ENCODE data around the gene ZNF511. TPM values are rescaled to one million over a fixed set of nuclear protein-coding genes. Genes with fewer than 3 reads are reported as not detected.

Gene ZNF511
- total RNA-seq, 1 experiment from 2014 or later = 15.2 TPM

DNA sequence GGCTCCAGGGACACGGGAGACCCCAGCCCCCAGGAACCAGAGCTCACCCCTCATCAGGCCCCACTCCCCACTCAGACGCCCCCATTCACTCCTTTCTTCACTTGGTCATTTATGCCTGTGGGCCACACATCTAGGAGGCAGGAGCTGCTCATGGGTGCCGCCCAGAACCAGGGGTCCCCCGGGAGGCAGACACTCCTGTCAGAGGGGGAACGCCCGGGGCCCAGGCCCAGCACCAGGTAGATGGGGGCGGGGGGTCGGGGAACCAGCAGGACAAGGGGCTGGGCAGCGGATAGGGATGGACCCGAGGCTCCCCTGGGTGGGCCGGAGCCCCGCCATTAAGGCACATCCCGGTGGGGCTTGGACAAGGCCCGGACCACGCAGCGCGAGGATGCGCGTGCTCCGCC lies 16.1 kb downstream of the ZNF511 start:
- no peak for DNase-seq (ENCODE audit: low read depth, low spot score)
- in situ Hi-C loops (cut with HindIII; ENCODE audit: low pct_unique_long_range_greater_than_20kb, low sequenced_read_pairs) = no loop called here

DNA sequence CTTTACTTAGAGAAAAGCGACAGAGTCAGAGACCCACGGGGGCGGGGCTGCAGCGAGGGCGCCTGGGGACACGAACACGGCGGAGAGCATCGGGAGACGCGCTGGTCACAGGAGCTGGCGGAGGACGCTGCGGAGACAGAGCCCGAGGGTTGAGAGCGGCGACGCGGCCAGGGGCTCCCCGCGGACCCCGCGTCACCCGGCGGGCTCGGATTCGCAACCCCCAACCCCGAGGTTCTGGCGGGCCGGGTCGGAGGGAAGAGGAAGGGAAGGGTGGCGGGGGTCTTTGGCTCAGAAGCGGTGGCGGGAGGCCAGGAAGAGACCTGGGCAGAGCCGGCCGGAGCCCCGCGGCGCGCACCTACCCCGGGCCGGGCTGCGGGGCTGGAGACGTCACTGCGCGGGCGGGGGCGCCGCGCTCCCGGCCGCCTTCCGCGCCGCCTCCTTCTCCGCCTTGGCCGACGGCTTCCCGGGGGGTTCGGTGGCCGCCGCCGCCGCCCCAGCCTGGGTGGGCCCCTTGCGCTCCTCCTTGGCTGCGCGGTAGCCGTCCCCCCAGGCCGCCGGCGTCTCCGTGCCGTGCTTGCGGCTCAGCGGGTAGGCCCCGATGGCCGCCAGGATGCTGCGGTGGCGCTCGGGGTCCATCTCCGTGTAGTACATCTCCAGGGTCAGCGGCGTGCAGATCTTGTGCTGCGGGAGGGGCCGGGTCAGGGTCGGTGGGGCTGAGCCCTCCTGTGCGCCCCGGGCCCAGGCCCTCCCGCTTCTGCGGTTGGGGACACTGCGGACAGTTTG lies 16.9 kb downstream of the ZNF511 start:
- in situ Hi-C loops (cut with HindIII; ENCODE audit: low pct_unique_long_range_greater_than_20kb, low sequenced_read_pairs) = no loop called here
- no peak for DNase-seq (ENCODE audit: low read depth, low spot score)

DNA sequence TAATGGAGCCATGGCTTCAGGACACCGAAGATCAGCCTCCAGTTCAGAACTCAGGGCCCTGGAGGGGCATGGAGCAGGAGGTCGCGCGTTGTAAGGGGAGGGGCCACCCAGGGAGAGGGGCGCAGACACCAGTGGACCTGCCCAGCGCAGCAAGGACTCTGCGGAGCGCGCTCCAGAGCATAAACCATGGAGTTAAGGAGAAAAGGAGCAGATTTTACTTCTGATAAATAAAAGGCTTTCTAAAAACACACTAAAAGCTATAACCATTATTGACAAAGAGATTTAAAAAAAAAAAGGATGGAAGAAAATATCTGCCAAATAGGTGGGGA lies 17.5 kb downstream of the ZNF511 start:
- DNase-seq (ENCODE audit: low read depth, low spot score) = no peak
- in situ Hi-C loops (cut with HindIII; ENCODE audit: low pct_unique_long_range_greater_than_20kb, low sequenced_read_pairs) = no loop called here

DNA sequence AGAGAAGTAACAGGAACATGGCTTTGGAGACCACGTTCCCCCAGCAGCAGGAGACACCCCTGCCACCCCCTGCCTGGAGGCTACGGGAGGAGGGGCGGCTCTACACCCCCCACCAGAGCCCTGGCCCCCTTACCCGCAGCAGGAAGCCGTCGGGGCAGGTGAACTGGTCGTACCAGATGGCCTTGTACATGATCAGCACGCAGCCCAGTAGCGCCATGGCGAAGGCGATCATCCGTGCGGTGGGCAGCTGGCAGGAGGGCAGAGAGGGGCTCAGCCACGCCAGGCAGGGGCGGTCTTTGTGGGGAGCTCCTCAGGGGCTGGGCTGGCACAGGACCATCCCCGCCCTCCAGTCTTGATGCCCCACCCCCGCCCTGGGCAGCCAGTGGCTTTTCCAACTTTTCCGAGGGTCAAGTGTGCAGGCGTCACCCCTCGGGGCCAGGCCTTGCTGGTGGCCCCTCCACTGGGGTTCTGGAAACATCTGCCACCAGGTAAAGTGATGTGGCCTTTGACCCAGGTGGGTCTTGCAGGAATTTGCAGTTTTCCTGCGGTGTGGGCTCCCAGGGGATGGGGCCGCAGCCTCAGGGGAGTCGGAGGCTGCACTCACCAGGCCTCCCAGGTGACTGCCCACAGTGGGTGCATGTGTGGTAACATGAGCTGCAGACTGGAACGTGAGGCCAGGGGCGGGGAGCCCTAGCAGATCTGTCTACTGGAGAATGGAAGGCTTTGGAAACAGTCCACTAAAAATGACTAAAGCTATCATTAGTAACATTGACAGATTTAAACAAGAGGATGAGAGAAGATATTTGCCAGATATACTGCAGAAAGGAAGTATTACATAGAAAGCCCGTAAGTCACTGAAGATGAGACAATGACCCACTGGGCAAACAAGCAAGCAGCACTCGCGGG lies 18.3 kb downstream of the ZNF511 start:
- in situ Hi-C loops (cut with HindIII; ENCODE audit: low pct_unique_long_range_greater_than_20kb, low sequenced_read_pairs) = no loop called here

DNA sequence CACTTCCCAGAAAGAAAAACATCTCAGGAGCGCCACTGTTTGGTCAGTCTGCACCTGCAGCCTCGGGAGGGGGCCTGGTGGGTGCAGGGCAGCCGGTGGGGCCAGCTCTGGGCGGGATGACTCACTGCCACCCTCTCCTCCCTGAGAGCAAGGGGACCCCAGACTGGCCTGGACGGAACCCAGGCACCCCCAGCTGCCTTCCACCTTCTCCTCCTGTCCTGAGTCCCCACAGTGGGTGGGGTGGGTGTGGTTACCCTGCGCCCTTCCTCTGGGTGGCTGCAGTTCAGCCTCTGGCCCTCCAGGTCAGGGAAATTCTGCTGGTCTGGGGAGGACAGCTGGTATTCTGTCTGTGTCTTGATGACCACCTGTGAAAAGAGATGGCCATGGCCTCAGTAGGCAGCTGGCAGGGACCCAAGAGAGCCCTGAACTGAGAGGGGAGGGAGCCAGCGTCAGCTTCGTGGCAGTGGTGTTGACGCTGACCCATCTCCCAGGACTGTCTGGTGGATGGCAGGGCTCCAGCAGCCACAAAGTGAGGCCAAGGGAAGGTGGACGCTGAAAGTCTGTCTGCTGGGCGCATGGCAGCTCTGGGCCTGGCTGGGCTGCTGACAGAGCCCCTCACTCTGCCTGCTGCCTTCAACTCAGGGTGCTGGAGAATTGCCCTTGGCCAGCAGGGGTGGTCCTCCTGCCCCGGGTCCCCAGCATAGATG lies 19.1 kb downstream of the ZNF511 start:
- in situ Hi-C loops (cut with HindIII; ENCODE audit: low pct_unique_long_range_greater_than_20kb, low sequenced_read_pairs) = no loop called here
- DNase-seq (ENCODE audit: low read depth, low spot score) = no peak

More for the DNA sequence above, 18.3 kb downstream of the ZNF511 start:
- no peak for DNase-seq (ENCODE audit: low read depth, low spot score)

DNA sequence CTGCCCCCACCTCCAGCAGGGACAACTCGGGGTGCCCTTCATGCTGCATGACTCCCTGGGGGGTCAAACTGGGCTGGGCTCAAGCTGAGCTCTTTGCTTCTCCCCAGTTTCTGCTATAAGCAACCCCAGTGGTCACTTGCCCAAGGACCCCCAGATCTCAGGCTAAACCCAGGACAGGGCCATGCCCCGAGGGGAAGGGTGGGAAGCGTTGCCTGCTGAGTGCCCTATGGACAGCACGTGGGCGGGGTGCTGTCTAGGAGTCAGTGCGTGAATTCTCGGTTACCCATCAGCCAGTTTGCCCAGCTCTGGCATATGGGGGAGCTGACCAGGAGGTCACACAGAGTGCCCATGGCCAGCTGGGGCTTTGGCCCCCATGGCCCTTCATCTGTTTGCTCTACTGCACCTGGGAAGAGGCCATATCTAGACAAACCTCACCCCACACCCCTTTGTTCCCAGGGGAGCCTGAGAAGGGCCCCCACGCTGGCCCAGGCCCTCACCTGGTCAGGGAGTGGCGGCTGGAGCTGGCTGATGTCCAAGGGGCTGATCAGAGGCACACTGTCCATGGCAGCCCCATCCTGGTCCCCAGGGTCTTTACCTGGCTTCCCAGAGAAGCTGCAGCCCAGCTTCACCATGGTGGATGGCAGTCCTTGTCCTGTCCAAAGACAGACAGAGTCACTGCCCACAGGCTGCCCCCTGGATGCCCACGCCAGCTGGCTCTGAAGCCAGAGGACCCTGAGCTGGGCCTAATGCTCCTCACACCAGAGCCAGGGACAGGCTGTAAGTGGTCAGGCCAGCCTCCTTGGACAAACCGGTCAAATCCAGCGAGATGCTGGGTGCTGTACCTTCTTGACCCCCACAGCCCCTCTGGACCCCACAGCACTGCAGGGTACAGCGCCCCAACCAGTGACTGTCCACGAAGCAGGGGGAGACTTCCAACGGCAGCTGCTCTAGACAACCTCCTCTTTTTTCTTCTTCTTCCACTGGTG lies 19.9 kb downstream of the ZNF511 start:
- in situ Hi-C loops (cut with HindIII; ENCODE audit: low pct_unique_long_range_greater_than_20kb, low sequenced_read_pairs) = no loop called here
- DNase-seq (ENCODE audit: low read depth, low spot score) = no peak

DNA sequence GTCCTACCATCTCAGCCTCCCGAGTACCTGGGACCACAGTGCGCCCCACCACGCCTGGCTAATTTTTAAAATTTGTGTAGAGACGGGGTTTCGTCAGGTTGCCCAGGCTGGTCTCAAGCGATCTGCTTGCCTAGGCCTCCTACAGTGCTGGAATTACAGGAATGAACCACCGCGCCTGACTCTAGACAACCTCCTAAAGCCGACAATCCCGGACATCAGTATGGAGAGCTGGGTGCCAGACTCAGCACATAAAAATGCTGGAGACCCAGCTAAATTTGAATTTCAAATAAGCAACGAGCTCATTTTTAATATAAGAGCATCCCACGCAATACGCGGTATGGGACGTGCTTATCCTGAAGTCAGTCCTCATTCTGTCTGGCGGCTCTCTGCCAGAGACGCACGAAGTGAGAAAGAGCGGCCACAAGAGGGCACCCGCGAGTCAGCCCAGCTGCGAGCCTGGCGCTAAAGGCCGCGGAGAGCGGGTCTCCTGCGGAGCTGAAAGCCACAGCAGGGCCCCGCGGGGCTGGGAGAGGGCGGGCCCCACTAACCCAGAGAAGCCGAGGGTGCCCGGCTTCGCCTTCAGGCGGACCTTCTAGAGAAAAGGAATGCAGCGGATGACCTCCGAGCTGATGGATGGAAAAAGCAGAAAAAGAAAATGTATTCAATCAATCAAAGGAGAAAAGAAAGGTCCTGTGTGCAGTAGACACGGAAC lies 20.9 kb downstream of the ZNF511 start:
- DNase-seq (ENCODE audit: low read depth, low spot score) = peak; percentile 80
- in situ Hi-C loops (cut with HindIII; ENCODE audit: low pct_unique_long_range_greater_than_20kb, low sequenced_read_pairs) = no loop called here

DNA sequence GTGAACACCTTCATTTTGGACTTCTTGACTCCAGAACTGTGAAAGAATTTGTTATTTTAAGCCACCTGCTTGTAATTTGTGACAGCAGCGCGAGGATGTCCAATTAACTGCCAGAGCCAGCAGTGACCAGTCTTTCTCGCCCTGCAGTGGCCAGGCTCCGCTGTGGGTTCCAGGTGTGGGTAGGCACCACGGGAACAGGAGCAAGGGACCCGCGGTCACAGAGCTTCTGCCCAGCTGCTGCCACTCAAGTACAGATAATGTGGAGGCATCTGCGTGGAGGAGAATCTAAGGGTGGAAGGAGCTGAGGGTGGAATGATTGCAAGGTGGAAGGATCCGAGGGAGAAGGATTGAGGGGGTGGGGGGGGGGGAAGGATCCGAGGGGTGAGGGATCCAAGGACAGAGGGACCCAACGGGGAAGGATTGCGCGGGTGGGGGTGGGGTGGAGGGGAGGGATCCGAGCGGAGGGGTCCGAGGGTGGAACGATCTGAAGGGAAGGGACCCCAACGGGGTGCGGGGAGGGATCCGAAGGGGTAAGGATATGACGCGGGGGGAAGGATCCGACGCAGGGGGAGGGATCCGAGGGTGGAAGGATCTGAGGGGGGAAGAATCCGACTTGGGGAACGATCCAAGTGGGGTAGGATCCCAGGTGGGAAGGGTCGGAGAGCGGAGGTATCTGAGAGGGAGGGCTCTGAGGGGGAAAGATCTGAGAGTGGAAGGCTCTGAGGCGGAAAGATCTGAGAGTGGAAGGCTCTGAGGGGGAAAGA lies 24.4 kb downstream of the ZNF511 start:
- no peak for DNase-seq (ENCODE audit: low read depth, low spot score)
- in situ Hi-C loops (cut with HindIII; ENCODE audit: low pct_unique_long_range_greater_than_20kb, low sequenced_read_pairs) = no loop called here

DNA sequence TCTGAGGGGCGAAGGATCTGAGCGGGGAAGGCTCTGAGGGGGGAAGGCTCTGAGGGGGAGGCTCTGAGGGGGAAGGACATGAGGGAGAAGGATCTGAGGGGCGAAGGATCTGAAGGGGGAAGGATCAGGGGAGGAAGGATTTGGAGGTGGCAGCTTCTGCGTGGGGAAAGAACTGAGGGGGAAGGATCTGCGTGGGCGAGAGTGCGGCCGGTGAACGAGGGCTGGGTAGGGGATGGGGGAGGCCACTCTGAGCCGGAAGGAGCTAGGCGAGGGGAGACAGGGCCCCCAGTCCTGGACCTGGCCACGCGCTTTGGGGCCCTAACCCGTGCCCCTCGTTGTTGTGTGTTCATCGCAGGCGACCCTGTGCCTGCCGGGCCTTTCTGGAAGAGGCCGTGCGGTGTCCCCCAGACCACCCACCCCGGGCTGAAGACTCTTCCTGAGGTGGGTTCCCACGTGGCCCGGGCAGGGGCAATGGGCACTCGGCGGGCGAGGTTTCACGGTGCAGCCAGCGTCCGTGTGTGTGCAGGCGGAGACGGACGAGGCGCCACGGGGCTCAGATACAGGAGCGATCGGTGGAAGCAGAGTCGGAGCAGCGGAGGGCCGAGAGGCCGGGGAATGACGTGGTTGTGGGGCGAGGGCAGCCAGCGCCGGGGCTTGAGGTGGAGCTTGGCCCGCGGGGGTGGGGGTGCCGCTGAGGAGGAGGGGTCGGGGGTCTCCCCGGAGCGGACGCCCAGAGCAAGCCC lies 26.0 kb downstream of the ZNF511 start:
- DNase-seq (ENCODE audit: low read depth, low spot score) = no peak
- in situ Hi-C loops (cut with HindIII; ENCODE audit: low pct_unique_long_range_greater_than_20kb, low sequenced_read_pairs) = no loop called here

DNA sequence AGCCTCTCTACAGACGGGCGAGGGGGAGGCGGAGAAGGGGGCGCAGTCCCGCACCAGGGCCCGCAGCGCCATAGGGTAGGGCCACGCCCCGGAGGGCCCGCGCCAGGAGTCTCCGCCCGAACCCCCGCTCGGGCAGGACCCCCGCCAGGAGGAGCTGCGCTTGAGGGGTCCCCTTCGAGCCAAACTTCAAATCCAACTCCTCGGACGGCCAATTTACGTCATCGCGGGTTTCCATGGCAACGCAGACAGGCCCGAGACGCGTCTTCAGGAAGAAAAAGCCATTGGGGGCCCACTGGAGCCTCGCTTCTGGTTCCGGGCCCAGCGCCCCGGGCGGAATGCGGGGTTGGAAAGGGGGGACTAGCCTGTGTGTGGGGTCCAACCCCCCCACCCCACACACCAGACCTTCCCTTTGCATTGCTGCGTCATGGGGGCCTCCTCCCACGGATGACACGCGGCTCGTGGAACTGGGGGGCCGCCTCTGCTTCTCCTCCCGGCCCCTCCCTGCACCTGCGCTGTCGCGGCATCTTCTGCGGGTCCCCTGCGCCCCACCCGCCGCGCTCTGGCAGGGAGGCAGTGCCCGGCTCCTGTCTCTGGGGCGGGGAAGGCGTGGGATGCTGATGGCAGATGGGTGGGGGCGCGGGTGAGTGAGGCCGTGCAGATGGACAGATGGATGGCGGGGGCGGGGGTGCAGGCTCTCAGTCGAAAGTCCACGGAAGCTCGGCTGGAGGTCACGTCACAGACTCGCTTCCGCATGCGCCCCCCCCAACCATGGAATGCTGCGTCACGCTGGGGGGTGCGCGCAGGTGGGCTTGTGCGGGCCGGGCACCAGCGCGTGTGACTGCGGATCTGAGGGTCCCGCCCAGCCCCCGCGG lies 26.8 kb downstream of the ZNF511 start:
- DNase-seq (ENCODE audit: low read depth, low spot score) = peak; percentile 43
- in situ Hi-C loops (cut with HindIII; ENCODE audit: low pct_unique_long_range_greater_than_20kb, low sequenced_read_pairs) = no loop called here

DNA sequence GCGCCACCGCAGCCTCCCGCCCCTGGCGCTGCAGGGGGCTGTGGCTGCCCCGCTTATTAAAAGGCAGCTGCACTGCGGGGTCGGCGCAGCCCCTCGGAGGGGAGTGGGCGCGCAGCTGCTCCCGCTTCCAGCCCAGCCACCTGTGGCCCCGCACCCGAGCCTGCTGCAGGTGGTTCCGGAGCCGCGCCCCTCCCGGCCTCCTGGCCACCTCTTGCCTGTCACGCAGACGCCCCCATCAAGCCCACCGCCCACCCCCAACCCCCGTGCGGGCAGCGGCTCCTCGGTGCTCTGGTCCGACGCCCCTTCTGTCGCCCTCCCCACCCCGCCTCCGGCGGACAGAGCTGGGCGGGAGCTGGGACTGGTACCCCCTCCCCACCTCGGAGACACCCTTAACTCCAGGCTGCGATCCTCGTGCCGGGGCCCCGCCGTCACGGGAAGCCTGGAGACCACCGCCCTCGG lies 27.4 kb downstream of the ZNF511 start:
- no peak for DNase-seq (ENCODE audit: low read depth, low spot score)
- in situ Hi-C loops (cut with HindIII; ENCODE audit: low pct_unique_long_range_greater_than_20kb, low sequenced_read_pairs) = no loop called here

DNA sequence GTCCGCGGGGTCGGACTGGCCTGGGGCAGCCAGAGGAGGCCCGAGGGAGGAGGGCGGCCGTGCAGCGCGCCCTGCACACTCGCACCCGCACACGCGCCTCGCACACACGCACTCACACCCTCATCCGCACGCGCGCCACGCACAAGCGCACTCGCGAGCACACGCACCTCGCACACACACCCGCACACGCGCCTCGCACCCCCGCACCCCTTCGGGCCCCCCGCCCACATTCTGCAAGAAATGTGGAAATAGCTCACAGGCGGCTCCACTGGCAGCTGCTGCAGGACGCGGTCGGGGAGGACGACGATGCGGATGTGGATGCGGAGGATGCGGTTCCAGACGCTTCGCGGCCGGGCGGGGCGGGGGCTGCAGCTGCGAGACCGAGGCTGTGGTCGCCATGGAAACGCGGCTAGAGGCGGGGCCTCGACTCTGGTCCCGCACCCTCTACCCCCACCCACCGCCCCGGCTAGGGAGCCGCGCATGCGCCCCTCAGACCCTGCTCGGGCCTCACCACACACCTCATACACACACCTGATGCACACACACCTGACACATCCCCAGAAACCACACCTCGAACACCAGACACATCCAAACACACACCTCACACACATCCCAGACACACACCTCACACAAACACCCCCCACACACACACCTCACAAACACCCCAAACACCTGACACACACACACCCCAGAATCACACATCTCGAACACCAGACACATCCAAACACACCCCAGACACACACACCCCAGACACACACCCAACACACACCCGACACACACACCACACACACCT lies 28.1 kb downstream of the ZNF511 start, which contains the start of gene CALY:
Gene CALY, minus strand, starts transcription at position 320 of the 793 bp plus-strand sequence. CDS start 7,907 bp downstream, outside the sequence.
- in situ Hi-C loops (cut with HindIII; ENCODE audit: low pct_unique_long_range_greater_than_20kb, low sequenced_read_pairs) = no loop called here
- DNase-seq (ENCODE audit: low read depth, low spot score) = peak; percentile 24

DNA sequence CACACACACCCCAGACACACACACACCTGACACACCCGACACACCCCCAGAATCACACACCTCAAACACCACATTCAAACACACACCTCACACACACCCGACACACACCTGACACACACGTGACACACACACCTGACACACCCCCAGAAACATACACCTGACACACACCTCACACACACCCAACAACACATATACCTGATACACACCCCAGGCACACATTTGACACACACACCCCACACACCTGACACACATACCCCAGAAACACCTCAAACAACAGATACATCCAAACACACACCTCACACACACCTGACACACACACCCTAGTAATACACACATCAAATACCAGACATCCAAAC lies 28.6 kb downstream of the ZNF511 start:
- in situ Hi-C loops (cut with HindIII; ENCODE audit: low pct_unique_long_range_greater_than_20kb, low sequenced_read_pairs) = no loop called here

More for the DNA sequence above, 28.6 kb downstream of the ZNF511 start:
- no peak for DNase-seq (ENCODE audit: low read depth, low spot score)
